HCT116 (cell line): ENCODE data around the gene SMYD3. TPM values are rescaled to one million over a fixed set of nuclear protein-coding genes. Genes with fewer than 3 reads are reported as not detected.

ENCODE experiments used
- ATAC-seq: fragments of 200-7000 bp; cut with Tn5 transposase; 2 replicates; pipeline ENCODE4 v1.9.1; 2020; ENCODE audit warnings: mild to moderate bottlenecking, moderate library complexity
- BruUV-seq: library from RNA; stranded (reverse); fragments of 400-500 nt; replicated peaks from 2 replicates; lab custom pipeline; 2021; lab: Mats Ljungman, UMichigan
- CTCF ChIA-PET: fragments of 300-600 bp; sonication (Branson Sonifier 250); formaldehyde crosslinking; loops from one replicate; lab custom pipeline; 2021; ENCODE audit warnings: antibody characterized with exemption; lab: Charles Lee
- POLR2A ChIA-PET: fragments of 300-600, 350-600 bp; sonication (Branson Sonifier 250); formaldehyde crosslinking; loops from one replicate; lab custom pipeline; 2021; ENCODE audit warnings: antibody characterized with exemption; lab: Charles Lee
- RAD21 ChIA-PET, 2 experiments: fragments of 300-600 bp; sonication (Branson Sonifier 250); formaldehyde crosslinking; loops; one replicate each; lab custom pipeline; 2023; ENCODE audit warnings: low total read pairs in 2 of 2; ENCODE audit not compliant: uncharacterized antibody in 2 of 2, unreplicated experiment in 2 of 2, low non-redundant PET in 1 of 2; lab: Charles Lee
- DNase-seq: peaks from one replicate; pipeline ENCODE4 v3.0.0-alpha.2; 2010; ENCODE audit warnings: low read depth, low spot score
- H2AFZ ChIP-seq: fragments of 200-600 bp; shearing (Covaris generic), sonication (generic); 2 replicates; pipeline ENCODE4 v1.6.1; 2017; ENCODE audit warnings: low read depth, mixed run types, mixed read lengths, antibody characterized with exemption, low read length; ENCODE audit not compliant: poor library complexity, severe bottlenecking
- H3K27ac ChIP-seq: 2 replicates; pipeline ENCODE4 v1.5.1; 2012; ENCODE audit warnings: low read depth, low read length
- H3K27me3 ChIP-seq: fragments of 200-600 bp; sonication (generic); 2 replicates; pipeline ENCODE4 v1.6.1; 2016; ENCODE audit warnings: mixed run types, low read length, mixed read lengths; ENCODE audit not compliant: insufficient read depth
- H3K36me3 ChIP-seq, 2 experiments: fragments of 200-500 bp in 1 of 2; fragments of 200-600 bp in 1 of 2; sonication (Bioruptor generic) in 1 of 2; sonication (generic) in 1 of 2; 2 replicates each; pipeline versions ENCODE4 v1.5.1 to v1.6.1; 2014 to 2016; ENCODE audit warnings: low read length in 2 of 2, inconsistent platforms in 1 of 2, mixed read lengths in 1 of 2, mixed run types in 1 of 2; ENCODE audit not compliant: insufficient read depth in 2 of 2, control insufficient read depth in 1 of 2
- H3K4me1 ChIP-seq, 2 experiments: fragments of 200-600 bp in 1 of 2; sonication (generic) in 1 of 2; 2 replicates each; pipeline versions ENCODE4 v1.5.1 to v1.6.1; 2012 to 2017; ENCODE audit warnings: low read length in 2 of 2, inconsistent platforms in 1 of 2, mild to moderate bottlenecking in 1 of 2, mixed read lengths in 1 of 2, mixed run types in 1 of 2, moderate library complexity in 1 of 2; ENCODE audit not compliant: insufficient read depth in 2 of 2, control insufficient read depth in 1 of 2
- H3K4me2 ChIP-seq: fragments of 200-600 bp; sonication (generic); 2 replicates; pipeline ENCODE4 v1.6.1; 2017; ENCODE audit warnings: mixed run types, low read length, mixed read lengths
- H3K4me3 ChIP-seq, 2 experiments: fragments of 200-600 bp in 1 of 2; sonication (generic) in 1 of 2; replicated peaks in 1 of 2; 2 replicates each; pipeline ENCODE4 v1.5.1; 2011 to 2016; ENCODE audit warnings: low read length in 2 of 2, control low read depth in 1 of 2, low read depth in 1 of 2, mild to moderate bottlenecking in 1 of 2, mixed read lengths in 1 of 2, mixed run types in 1 of 2
- H3K79me2 ChIP-seq: fragments of 200-600 bp; sonication (generic); 2 replicates; pipeline ENCODE4 v1.6.1; 2017; ENCODE audit warnings: mild to moderate bottlenecking, mixed run types, low read length, moderate library complexity, mixed read lengths; ENCODE audit not compliant: insufficient read depth
- H3K9ac ChIP-seq: fragments of 200-600 bp; sonication (generic); 2 replicates; pipeline ENCODE4 v1.6.1; 2016; ENCODE audit warnings: low read length, mixed read lengths
- H3K9me2 ChIP-seq: fragments of 200-600 bp; sonication (generic), shearing (Covaris generic); 2 replicates; pipeline ENCODE4 v1.6.1; 2017; ENCODE audit warnings: mixed run types, mild to moderate bottlenecking, moderate library complexity; ENCODE audit not compliant: insufficient read depth
- H3K9me3 ChIP-seq, 2 experiments: fragments of 200-500 bp in 1 of 2; fragments of 200-600 bp in 1 of 2; sonication (Bioruptor generic) in 1 of 2; sonication (generic) in 1 of 2; 2 replicates each; pipeline ENCODE4 v1.6.1; 2014 to 2017; ENCODE audit warnings: low read length in 2 of 2, mixed read lengths in 2 of 2, inconsistent platforms in 1 of 2, low read depth in 1 of 2, mild to moderate bottlenecking in 1 of 2, mixed run types in 1 of 2, moderate library complexity in 1 of 2; ENCODE audit not compliant: control insufficient read depth in 1 of 2, insufficient read depth in 1 of 2
- H4K20me1 ChIP-seq: fragments of 200-600 bp; sonication (generic), shearing (Covaris generic); 2 replicates; pipeline ENCODE4 v1.6.1; 2017; ENCODE audit warnings: mixed run types, mild to moderate bottlenecking, moderate library complexity; ENCODE audit not compliant: insufficient read depth
- ATF3 ChIP-seq: IDR thresholded peaks from 2 replicates; pipeline ENCODE4 v1.6.1; 2012
- POLR2A ChIP-seq: IDR thresholded peaks from 2 replicates; pipeline ENCODE4 v1.7.0; 2011; ENCODE audit warnings: borderline replicate concordance; ENCODE audit not compliant: insufficient read depth, insufficient read length; ENCODE audit errors: extremely low read depth
- RAD21 ChIP-seq: IDR thresholded peaks from 2 replicates; pipeline ENCODE4 v1.6.1; 2012; ENCODE audit warnings: low read depth, mild to moderate bottlenecking
- REST ChIP-seq: IDR thresholded peaks from 2 replicates; pipeline ENCODE4 v1.6.1; 2012; ENCODE audit warnings: low read depth
- ZFX ChIP-seq: fragments of 450-650 bp; IDR thresholded peaks from 2 replicates; pipeline ENCODE4 v1.6.1; 2017
- intact Hi-C: fragments of 100-400 bp; cut with micrococcal nuclease; formaldehyde crosslinking; loops from 2 replicates; pipeline ENCODE4 v1.10.0; 2022
- total RNA-seq: library from RNA; stranded (reverse); gene quantifications from one replicate; pipeline ENCODE4 v1.2.1, GENCODE V29; 2021; ENCODE audit not compliant: unreplicated experiment

The SMYD3 gene
- total RNA-seq, 1 experiment from 2014 or later, result 33.6 TPM

- TF ChIP-seq ATF3, result no peak
- no peak for TF ChIP-seq ZFX
- TF ChIP-seq POLR2A, result no peak
These were observed 611.6 kb downstream of the SMYD3 start (continued) for GRCh38 chr1:245895455-245895959.

GRCh38 chr1:245894843-245895242 lies 612.2 kb downstream of the SMYD3 start:
- Histone ChIP-seq H3K4me1 (no peaks in the 10 kb centered on the region), H3K9ac (no peak overlapping the region), H3K4me3 (no peak overlapping the region), H3K4me2 (no peak overlapping the region), H3K9me2 (no peaks in the 10 kb centered on the region), H3K36me3 (no peaks in the 10 kb centered on the region), H2AFZ (no peak overlapping the region), H3K79me2 (no peaks in the 10 kb centered on the region), H3K27me3 (no peaks in the 10 kb centered on the region), H3K27ac (no peak overlapping the region), H4K20me1 (no peaks in the 10 kb centered on the region), H3K9me3 (no peaks in the 10 kb centered on the region)
- no TSS peak for BruUV-seq
- POLR2A ChIA-PET, result no interaction called here
- no peak for DNase-seq
- CTCF ChIA-PET, result no interaction called here
- RAD21 ChIA-PET, result no interaction called here
- ATAC-seq, result no peak
- no peak for TF ChIP-seq RAD21
- no peak for TF ChIP-seq REST
- intact Hi-C loops, result no loop called here
